GM18951 (cell line): Measurements from ENCODE around the gene PPP6R2.

Experiments
- POLR2A ChIP-seq: IDR thresholded peaks from 4 replicates; pipeline ENCODE4 v1.6.1; 2011; ENCODE audit warnings: mild to moderate bottlenecking; ENCODE audit not compliant: insufficient read length, insufficient read depth; ENCODE audit errors: extremely low read depth
- in situ Hi-C: fragments of 300-500 bp; cut with MboI; formaldehyde crosslinking; loops from one replicate; pipeline ENCODE4 v1.12.0; 2022; ENCODE audit warnings: low sequenced_read_pairs, mixed read lengths, inconsistent platforms; ENCODE audit not compliant: unreplicated experiment

Gene PPP6R2

DNA sequence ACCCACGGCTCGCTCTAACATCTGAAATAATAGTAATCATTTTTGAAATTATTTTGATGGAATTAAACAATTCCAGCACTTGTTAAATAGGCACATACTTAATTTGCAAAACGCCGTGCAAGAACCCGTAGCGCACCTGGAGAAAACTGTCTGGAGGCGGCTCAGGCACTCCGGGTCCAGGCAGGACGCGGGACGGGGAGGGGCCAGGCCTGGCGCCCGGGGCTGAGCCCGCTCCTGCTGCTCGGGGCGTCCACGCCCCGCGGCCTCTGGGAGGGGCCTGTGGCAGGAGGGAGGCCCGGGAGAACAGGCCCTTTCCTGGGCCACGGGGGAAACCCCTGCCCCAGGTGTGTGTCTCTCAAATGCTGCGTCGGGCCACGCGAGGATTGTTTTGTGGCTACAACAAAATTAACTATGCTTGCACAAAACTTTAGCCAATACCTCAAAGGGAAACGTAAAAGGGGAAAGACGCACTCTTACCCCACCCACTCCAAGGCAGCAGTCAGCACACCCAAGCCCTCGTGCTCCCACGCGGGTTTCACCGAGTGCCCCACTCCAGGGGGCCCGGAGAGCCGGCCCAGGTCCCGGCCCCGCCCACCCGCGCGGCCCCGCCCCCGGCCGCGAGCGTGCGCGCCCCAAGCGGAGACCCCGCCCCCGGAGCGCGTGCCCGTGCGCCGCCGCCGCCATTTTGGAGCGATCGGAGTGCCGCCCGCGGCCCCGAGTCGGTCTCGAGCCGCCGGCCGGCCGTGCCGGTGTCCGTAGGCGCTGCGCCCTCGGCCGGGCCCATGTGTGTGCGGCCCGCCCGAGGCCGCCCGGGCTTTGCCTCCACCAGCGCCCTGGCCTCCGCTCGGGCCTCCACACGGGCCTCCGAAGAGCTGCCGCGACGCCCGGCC is at the start of gene PPP6R2:
PPP6R2 (plus strand) TSS at position 677 of the 890 bp plus-strand sequence. CDS start 50,582 bp downstream, outside the sequence.
- peak; percentile 84 for TF ChIP-seq POLR2A
- in situ Hi-C loops: no loop called here

DNA sequence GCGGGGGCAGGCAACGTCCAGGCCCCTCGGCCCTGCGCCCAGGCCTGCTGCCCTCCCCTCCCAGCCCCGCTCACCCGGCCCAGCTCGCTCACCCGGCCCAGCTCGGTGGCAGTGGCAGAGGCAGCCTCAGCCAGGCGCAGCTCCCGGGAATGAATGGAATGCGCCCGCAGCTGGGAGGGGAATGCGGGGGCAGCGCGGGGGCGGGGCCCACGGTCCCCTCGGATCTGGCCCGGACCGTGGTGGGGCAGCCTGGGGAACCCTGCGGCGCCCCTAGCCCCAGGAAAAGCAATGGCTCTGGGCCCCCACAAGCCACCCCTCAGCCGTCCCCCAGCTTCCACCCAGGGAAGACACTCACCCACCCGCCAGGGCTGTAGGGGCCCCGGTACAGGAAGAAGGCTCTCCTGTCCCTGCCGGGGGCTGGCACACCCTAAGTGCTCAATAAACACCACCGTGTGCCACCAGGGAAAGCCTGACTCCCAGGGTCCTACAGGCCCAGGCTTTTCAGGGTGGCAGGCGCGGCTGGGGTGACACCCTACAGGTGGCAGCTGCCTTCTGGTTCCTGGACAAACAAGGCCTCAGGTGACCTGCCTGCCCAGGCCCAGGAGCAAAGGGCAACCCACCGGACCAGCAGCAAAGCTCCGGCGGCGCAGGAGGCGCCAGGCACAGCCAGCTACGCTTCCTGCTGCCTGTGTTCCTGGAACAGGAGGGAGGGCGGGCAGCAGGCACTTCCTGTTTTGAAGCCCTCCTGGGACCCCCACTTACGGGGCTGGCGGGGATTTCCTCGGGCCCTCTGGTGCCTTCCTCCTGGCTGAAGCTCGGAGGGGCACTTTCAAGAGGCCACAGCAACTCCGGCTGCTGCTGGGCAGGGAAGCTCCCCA is 49.4 kb upstream of the PPP6R2 start:
- TF ChIP-seq POLR2A: no peak
- in situ Hi-C loops: no loop called here

DNA sequence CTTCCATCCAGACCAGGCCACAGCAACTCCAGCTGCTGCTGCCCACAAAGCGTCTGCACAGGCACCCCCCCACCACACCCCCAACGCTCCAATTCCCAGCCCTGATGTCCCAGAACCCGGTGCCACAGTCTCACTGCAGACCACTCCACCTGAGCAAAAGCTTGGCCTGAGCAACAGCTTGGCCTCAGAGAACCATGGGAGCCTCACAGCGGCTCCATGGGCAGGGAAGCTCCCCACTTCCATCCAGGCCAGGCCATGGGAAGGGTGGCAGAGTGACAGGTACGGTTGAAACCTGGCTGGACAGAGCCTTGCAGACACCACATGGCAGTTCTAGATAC is 48.8 kb upstream of the PPP6R2 start:
- in situ Hi-C loops: no loop called here
- no peak for TF ChIP-seq POLR2A

- in situ Hi-C loops: no loop called here
- no peak for TF ChIP-seq POLR2A
Observed at GRCh38 chr22:50296658-50297490, 46.3 kb upstream of the PPP6R2 start.

- in situ Hi-C loops: no loop called here
- no peak for TF ChIP-seq POLR2A
Observed at GRCh38 chr22:50297510-50298265, 45.4 kb upstream of the PPP6R2 start.

GRCh38 chr22:50298266-50298637 is 44.9 kb upstream of the PPP6R2 start:
- in situ Hi-C loops: no loop called here
- TF ChIP-seq POLR2A: no peak

- no peak for TF ChIP-seq POLR2A
- in situ Hi-C loops: no loop called here
Observed at GRCh38 chr22:50298937-50299784, 44.0 kb upstream of the PPP6R2 start.

GRCh38 chr22:50299785-50300619 is 43.1 kb upstream of the PPP6R2 start:
- no peak for TF ChIP-seq POLR2A
- in situ Hi-C loops: no loop called here

GRCh38 chr22:50300620-50301257 is 42.4 kb upstream of the PPP6R2 start:
- no peak for TF ChIP-seq POLR2A
- in situ Hi-C loops: no loop called here

DNA sequence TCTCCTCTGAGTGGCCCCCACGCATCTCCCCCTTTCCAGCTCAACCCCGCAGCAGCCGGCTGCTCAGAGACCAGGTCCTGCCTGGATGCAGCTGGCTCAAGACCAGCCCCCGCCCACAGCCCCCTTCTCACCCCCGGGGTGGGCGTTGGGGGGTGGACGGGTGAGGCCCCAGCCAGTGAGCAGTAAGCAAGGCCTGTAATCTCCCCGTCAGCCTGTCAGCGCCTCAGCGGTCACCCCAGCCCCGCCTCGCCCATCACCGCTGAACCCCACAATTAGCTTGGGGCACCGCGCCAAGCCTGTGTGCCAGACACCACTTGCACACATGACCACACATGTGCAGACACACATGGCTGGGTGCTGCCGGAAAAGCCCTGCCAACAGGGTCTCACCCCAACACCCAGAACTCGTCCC is 41.5 kb upstream of the PPP6R2 start:
- no peak for TF ChIP-seq POLR2A
- in situ Hi-C loops: no loop called here
